NCI-H524 treated with DMSO at 0.1 percent for 48 hours (cell line): Measurements from ENCODE around the gene FANK1.
"Not testable (repeated sequence)": the region's sequence is repeated elsewhere in the genome, so short reads cannot be mapped to it uniquely, and the experiment has no call there.

Experiments used
- DNase-seq: peaks from one replicate; lab custom pipeline; 2025; lab: John Stamatoyannopoulos, UW

The FANK1 gene

GRCh38 chr10:125889441-125889840 is 6.9 kb upstream of the FANK1 start:
- not testable (repeated sequence) for DNase-seq

GRCh38 chr10:125892402-125892801 is 4.0 kb upstream of the FANK1 start:
- not testable (repeated sequence) for DNase-seq

DNA sequence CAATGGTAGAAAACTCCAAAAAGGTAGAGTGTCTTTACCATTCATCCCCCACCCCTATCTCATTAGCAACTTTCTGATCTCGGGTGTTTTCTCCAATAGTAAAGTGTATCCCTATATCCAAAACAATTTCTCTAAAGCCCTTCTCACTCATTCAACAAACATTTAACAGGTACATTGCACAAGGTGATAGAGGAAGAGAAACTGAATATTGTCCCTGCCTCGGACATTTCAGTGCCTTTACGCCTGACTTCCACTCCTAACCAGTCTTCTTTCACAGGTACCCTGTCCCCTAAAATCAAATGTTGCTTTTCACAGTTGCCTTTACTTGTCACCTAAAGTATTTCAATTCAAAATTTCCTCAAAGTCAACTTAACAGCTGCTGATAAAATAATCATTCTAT is 2.2 kb upstream of the FANK1 start:
- DNase-seq: not testable (repeated sequence)

DNA sequence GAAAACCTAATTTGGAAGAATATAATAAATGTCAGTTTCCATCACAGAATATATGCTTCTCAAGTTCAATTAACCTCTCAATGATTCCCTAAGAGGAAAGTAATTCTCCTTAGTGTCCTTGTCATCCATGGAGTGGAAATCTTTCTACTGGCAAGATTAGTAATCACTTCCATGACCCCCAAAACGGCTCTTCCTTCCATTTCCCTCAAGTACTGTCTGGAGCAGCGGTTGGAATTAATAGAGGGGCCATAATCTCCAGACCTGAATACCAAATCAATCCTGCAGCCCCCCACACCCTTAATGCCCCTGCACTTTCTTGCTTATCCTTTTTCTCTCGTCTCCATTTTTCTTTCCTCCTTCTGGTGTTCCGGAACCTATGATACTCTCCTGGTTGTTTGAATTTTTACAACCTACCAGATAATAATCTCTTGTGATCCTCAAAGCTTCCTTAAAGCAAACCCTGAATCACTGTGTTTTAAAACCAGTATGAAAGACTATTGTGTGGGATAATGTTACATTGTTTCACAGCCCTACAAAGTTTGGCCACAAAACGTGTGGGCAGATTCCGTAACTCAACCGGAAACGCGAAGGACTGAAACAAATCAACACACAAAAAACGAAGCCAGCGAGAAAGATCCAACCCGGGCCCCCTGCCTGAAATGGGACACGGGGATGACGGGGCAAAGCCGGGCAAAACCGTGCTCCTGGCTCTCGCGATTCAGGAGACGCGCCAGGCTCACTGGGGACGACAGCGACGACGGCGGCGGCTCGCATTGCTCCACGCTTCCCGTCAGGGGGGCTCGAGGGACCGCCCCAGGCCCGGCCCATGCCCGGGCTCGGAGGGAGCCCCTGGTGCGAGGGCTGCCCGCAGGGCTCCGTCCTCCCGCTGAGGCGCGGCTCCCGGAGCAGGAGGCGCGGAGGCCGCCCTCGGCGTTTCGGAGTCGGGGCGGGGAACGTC is 955 bp upstream of the FANK1 start:
- DNase-seq: not testable (repeated sequence)

DNA sequence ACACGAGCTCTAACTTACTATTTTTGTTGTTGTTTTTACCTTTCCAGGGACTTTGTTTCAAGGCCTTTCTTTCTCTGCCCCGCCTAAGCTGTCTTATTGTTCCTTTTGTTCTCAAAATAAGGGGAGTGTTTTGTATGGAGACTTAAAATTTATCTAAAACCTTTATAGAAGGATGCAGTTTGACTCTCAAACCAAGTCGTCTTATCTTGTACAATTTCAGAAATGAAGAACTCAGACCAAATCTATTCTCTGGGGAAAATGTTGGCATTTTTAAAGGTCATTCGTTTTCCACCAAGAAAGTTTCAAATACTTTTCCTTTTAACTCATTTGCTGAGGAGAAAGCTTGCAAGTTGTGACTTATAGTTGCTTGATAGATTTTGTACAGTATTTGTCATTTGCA is 953 bp downstream of the FANK1 start:
- DNase-seq: not testable (repeated sequence)

- not testable (repeated sequence) for DNase-seq
Observed at GRCh38 chr10:125900963-125901362, 4.6 kb downstream of the FANK1 start.

- not testable (repeated sequence) for DNase-seq
Observed at GRCh38 chr10:125903135-125903640, 6.8 kb downstream of the FANK1 start.

DNA sequence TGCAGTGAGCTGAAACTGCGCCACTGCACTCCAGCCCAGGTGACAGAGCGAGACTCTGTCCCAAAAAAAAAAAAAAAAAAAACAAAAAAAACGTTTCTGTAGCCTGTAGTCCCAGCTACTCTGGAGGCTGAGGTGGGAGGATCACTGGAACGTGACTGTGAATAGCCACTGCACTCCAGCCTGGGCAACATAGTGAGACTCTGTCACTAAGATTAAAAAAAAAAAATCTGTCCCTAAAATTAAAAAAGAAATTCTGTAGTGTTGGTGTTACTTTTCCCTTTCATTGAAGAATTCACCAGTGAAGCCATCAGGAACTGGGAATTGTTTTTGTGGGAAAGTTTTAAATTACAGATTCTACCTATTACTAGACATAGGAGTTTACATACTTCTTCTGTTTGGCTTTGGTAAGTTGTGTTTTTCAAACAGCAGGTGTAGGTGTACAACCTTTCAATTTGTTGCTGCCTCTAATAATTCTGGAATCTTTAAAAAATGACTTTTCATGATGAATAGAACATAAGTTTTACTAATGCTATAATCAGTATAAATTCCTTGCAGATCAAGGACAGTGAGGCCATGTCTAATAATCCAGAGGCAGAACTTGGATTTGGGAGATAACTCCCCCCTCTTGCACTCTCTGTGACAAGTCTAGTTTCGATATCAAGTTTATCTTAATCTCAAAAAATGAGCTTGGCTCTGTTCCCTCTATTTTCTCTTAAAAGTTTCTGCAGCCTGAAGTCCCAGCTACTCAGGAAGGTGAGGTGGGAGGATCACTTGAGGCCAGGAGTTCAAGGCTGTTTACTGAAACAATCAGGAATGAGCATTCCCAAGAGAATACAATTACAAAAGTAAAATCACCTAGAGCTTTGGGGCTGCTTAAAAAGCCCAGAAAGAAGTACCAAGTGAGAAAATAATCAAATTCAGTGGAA is 9.0 kb downstream of the FANK1 start:
- DNase-seq: not testable (repeated sequence)

GRCh38 chr10:125907598-125907997 is 11.2 kb downstream of the FANK1 start:
- not testable (repeated sequence) for DNase-seq

DNA sequence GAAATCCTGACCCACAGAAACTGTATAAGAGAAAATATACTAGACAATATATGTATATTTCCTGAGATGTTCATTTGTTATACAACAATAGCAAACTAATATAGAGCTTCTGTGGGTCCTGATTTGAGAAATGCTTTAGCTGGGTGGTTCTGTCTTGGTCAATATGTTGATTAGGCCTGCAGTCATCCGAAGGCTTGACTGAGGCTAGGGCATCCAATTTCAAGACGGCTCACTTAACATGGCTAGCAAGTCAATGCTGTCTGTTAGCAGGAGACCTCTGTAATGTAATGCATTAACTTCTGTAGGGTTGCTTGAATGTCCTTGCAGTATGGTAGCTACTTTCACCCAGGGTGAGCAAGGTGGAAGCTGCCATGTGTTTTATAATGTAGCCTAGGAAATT is 12.4 kb downstream of the FANK1 start:
- not testable (repeated sequence) for DNase-seq

DNA sequence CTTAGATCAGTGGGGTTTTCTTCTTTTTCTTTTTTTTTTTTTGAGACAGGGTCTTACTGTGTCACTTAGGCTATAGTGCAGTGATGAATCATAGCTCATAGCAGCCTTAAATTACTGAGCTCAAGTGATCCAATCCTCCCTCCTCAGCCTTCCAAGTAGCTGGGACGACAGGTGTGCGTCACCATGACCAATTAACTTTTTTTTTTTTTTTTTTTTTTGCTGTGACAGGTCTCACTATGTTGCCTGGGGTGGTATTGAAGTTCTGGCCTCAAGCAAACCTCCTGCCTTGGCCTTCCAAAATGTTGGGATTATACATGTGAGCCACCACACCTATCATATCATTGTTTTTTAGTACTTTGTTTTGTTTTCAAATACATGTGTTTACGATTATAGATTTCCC is 13.1 kb downstream of the FANK1 start:
- DNase-seq: not testable (repeated sequence)

DNA sequence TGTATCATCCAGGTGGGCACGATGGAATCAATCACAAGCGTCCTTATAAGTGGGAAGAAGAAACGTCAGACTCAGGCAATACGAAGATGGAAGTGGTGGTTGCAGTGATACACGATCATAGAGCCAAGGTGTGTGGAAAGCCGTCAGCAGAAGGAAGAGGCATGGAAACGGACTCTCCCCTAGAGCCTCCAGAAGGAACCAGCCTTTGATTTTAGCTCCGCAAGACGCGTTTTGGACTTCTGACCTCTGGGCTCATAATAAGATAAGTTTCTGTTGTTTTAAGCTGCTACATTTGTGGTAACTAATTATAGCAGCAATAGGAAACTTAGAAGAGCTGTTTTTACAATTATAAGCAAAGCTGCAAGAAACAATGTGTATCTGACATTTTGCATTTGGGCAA is 14.8 kb downstream of the FANK1 start:
- no peak for DNase-seq

DNA sequence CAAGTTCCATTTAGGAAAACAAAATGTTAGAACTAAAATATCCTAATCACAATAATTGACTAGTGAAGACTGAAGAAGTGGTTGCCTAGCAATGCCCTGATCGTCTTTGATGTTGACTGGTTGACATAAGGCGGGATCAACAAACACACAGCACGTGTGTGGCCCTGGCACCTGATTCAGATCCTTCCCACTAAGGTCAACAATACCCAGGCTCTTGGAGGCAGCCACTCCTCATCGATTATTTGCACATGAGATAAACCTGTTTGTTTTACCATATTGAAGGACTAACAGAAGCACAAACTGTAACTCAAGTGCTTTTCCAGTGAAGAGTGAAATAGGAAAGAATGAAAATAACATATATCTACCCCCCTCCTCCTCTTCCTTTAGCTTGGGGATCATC is 15.6 kb downstream of the FANK1 start:
- DNase-seq: no peak

DNA sequence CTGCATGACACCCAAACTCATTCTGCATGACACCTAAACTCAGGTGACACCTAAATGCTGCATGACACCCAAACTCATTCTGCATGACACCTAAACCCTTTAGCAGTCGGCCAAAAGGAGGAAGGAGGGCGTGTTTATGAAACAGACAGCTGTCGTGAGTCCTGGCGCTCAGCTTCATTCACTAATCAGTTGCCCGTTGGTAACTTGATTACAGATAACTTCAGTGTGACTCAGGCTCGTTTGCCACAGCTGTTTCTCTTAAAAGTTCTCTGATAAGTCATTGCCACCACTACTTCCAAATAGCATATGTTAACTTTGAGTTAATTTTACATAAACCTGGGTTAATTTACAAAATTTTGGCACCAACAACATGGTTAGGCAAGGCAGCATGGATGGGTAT is 16.9 kb downstream of the FANK1 start:
- not testable (repeated sequence) for DNase-seq

DNA sequence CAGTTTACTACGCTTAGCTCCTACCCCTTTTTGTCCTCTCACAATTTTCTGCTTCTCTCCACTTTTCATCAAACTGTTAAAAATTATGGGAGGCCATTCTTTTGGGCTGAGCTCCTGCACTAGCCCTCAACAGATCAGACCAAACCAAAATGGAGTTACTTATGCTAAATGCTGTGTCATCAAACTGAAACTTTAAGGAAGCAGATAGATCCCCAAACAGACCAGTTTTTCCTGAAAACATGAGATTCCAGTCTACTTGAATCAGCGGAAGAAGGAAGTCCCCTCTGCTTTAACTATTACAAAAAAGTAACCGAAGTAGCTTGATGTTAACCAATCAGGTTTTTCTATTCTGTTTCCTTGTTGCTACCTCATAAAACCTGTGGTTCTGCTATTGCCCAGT is 20.6 kb downstream of the FANK1 start:
- DNase-seq: no peak

DNA sequence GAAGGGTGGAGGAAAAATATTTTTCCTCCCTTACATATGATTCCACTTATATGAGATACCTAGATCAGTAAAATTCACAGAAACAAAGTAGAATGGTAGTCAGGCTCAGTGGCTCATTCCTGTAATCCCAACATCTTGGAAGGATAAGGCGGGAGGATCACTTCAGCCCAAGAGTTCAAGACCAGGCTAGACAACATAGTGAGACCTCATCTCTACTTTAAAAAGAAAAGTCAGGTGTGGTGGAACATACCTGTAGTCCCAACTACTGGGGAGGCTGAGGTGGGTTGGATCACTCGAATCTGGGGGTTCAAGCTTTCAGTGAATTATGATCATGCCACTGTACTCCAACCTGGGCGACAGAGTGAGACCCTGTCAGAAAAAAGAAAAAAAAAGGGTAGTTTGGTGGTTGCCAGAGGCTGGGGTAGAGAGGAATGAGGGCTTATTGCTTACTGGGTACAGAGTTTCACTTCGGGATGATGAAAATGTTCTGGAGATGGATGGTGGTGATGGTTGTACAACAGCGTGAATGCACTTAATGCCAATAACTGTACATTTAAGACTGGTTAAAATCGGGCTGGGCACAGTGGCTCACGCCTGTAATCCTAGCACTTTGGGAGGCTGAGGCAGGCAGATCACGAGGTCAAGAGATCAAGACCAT is 21.5 kb downstream of the FANK1 start:
- DNase-seq: not testable (repeated sequence)

DNA sequence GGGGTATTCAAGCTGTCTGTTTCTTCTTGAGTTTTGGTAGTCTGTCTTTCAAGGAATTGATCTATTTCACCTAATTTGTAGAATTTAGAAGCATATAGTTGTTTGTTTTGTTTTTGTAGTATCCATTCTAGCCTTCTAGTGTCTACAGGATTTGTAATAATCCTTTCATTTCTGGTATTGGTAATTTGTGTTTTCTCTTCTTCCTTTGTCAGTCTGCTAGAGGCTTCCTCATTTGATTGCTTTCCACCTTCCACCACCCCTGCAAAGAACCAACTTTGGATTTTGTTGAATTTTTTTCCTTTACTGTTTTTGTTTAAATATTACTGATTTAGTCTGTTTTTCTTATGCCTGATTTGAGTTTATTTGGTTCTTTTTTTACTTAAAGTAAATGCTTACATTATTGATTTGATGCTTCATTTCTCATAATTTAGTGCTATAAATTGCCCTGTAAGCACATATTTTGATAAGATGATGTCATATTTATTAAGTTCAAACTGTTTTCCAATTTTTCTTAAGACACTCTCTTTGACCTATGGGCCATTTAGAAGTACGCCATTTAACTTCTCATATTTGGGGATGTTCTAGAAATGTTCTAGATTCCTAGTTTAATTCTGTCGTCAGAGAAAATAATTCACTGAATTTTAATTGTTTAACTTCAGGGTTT is 25.4 kb downstream of the FANK1 start:
- DNase-seq: not testable (repeated sequence)

DNA sequence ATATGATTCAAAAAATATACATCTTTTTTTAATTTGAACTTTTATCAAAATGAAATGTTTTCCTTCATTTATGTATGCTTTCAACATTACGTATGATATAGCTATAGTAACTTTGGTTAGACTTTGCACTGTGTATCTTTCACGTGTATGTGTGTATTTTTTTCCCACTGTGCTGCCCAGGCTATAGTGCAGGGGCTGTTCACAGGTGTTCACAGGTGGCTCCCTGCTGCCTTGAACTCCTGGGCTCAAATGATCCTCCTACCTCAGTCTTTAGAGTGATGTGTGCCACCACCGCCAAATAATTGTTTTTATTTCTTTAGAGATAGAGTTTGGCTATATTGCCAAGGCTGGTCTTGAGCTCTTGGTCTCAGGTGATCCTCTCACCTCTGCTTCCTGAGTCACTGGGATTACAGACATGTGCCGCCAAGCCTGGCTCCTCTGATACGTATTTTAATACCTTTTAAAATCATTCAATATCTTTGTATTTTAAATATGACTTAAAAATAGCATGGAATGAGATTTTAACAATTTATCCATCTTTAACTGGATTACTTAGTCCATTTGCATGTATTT is 29.0 kb downstream of the FANK1 start:
- DNase-seq: no peak

- no peak for DNase-seq
Observed at GRCh38 chr10:125926247-125926646, 29.9 kb downstream of the FANK1 start.

DNA sequence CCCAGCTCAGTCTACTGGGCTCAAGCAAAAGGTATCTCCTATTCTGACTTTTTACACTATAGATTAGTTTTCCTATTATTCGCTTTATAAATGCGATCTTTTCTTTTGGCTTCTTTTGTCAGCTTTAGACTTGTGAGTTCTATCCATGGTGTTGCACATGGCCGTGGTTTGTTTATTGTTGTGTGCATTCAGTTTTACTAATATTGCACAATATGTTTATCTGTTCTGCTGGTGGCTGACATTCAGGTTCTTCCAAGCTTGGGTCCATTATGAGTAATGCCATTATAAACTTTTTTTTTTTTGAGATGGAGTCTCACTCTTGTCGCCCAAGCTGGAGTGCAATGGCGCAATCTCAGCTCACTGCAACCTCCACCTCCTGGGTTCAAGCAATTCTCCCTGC is 30.9 kb downstream of the FANK1 start:
- DNase-seq: not testable (repeated sequence)
